ENCODE results near the gene ODAD2.

The ODAD2 gene

GRCh38 chr10:27834476-27834875 is 164.4 kb downstream of the ODAD2 start:
- H3K9ac ChIP-seq (ENCODE audit: low read length) = no peak overlapping the region
- no peaks in the 10 kb centered on the region for H3K4me1 ChIP-seq (ENCODE audit: control insufficient read depth, low read depth, low read length)
- no peak overlapping the region for H2BK120ac ChIP-seq (ENCODE audit: low read depth, low read length)
- no peak overlapping the region for H3K23ac ChIP-seq (ENCODE audit: low read length)
- H3K79me1 ChIP-seq (ENCODE audit: low read length) = no peaks in the 10 kb centered on the region
- no peaks in the 10 kb centered on the region for H3K27me3 ChIP-seq (ENCODE audit: insufficient read depth, low read length, poor library complexity)
- DNase-seq = no peak
- H2BK15ac ChIP-seq (replicated peaks; ENCODE audit: low read depth) = no peak overlapping the region
- H3K4ac ChIP-seq (ENCODE audit: low read depth, low read length) = no peak overlapping the region
- no peak overlapping the region for H2AK5ac ChIP-seq (ENCODE audit: low read length)
- no peak overlapping the region for H2BK5ac ChIP-seq (ENCODE audit: low read length)
- no peak overlapping the region for H3K27ac ChIP-seq (ENCODE audit: low read depth, low read length)
- H3K4me2 ChIP-seq (ENCODE audit: low read length) = no peak overlapping the region
- no peak overlapping the region for H4K5ac ChIP-seq (ENCODE audit: low read length)
- H3K4me3 ChIP-seq (ENCODE audit: low read length) = no peak overlapping the region
- H4K8ac ChIP-seq (ENCODE audit: low read depth, low read length) = no peak overlapping the region
- H3K36me3 ChIP-seq (ENCODE audit: control insufficient read depth, insufficient read depth, low read length) = no peaks in the 10 kb centered on the region
- H3K79me2 ChIP-seq (ENCODE audit: control insufficient read depth, insufficient read depth, low read length) = no peaks in the 10 kb centered on the region
- no peak overlapping the region for H3K18ac ChIP-seq (ENCODE audit: low read length)
- no CpG with 5 or more reads among the region's 3 CpGs for WGBS (ENCODE audit: extremely low coverage, insufficient coverage, low lambda C conversion rate)
- H3K56ac ChIP-seq (ENCODE audit: low read length) = no peak overlapping the region

GRCh38 chr10:27833792-27834191 is 165.1 kb downstream of the ODAD2 start:
- no peaks in the 10 kb centered on the region for H3K79me2 ChIP-seq (ENCODE audit: control insufficient read depth, insufficient read depth, low read length)
- H4K5ac ChIP-seq (ENCODE audit: low read length) = no peak overlapping the region
- DNase-seq = no peak
- no peak overlapping the region for H2BK120ac ChIP-seq (ENCODE audit: low read depth, low read length)
- H3K23ac ChIP-seq (ENCODE audit: low read length) = no peak overlapping the region
- H3K4me1 ChIP-seq (ENCODE audit: control insufficient read depth, low read depth, low read length) = no peaks in the 10 kb centered on the region
- H3K4me2 ChIP-seq (ENCODE audit: low read length) = no peak overlapping the region
- H2AK5ac ChIP-seq (ENCODE audit: low read length) = no peak overlapping the region
- WGBS (ENCODE audit: extremely low coverage, insufficient coverage, low lambda C conversion rate) = no CpG with 5 or more reads among the region's 6 CpGs
- H3K56ac ChIP-seq (ENCODE audit: low read length) = no peak overlapping the region
- H3K18ac ChIP-seq (ENCODE audit: low read length) = no peak overlapping the region
- H3K4ac ChIP-seq (ENCODE audit: low read depth, low read length) = no peak overlapping the region
- H3K36me3 ChIP-seq (ENCODE audit: control insufficient read depth, insufficient read depth, low read length) = no peaks in the 10 kb centered on the region
- H4K8ac ChIP-seq (ENCODE audit: low read depth, low read length) = no peak overlapping the region
- no peak overlapping the region for H3K9ac ChIP-seq (ENCODE audit: low read length)
- H2BK15ac ChIP-seq (replicated peaks; ENCODE audit: low read depth) = no peak overlapping the region
- H3K27me3 ChIP-seq (ENCODE audit: insufficient read depth, low read length, poor library complexity) = no peaks in the 10 kb centered on the region
- no peak overlapping the region for H2BK5ac ChIP-seq (ENCODE audit: low read length)
- no peaks in the 10 kb centered on the region for H3K79me1 ChIP-seq (ENCODE audit: low read length)
- H3K27ac ChIP-seq (ENCODE audit: low read depth, low read length) = no peak overlapping the region
- H3K4me3 ChIP-seq (ENCODE audit: low read length) = no peak overlapping the region

- Histone ChIP-seq H3K4me2 (ENCODE audit: low read length) (no peak overlapping the region), H2BK120ac (ENCODE audit: low read depth, low read length) (no peak overlapping the region), H3K79me1 (ENCODE audit: low read length) (no peaks in the 10 kb centered on the region), H3K4me3 (ENCODE audit: low read length) (no peak overlapping the region), H2BK15ac (replicated peaks; ENCODE audit: low read depth) (no peak overlapping the region), H4K8ac (ENCODE audit: low read depth, low read length) (no peak overlapping the region), H2BK5ac (ENCODE audit: low read length) (no peak overlapping the region), H2AK5ac (ENCODE audit: low read length) (no peak overlapping the region), H4K5ac (ENCODE audit: low read length) (no peak overlapping the region), H3K4ac (ENCODE audit: low read depth, low read length) (no peak overlapping the region), H3K56ac (ENCODE audit: low read length) (no peak overlapping the region), H3K36me3 (ENCODE audit: control insufficient read depth, insufficient read depth, low read length) (no peaks in the 10 kb centered on the region), H3K79me2 (ENCODE audit: control insufficient read depth, insufficient read depth, low read length) (no peaks in the 10 kb centered on the region), H3K23ac (ENCODE audit: low read length) (no peak overlapping the region), H3K4me1 (ENCODE audit: control insufficient read depth, low read depth, low read length) (no peaks in the 10 kb centered on the region), H3K27ac (ENCODE audit: low read depth, low read length) (no peak overlapping the region), H3K18ac (ENCODE audit: low read length) (no peak overlapping the region), H3K27me3 (ENCODE audit: insufficient read depth, low read length, poor library complexity) (no peaks in the 10 kb centered on the region), H3K9ac (ENCODE audit: low read length) (no peak overlapping the region)
- WGBS (ENCODE audit: extremely low coverage, insufficient coverage, low lambda C conversion rate) = no CpG with 5 or more reads among the region's 3 CpGs
- DNase-seq = no peak
Measured at GRCh38 chr10:27832826-27833225, 166.1 kb downstream of the ODAD2 start.

GRCh38 chr10:27826369-27826768 is 172.5 kb downstream of the ODAD2 start:
- H4K5ac ChIP-seq (ENCODE audit: low read length) = no peak overlapping the region
- no peak overlapping the region for H2BK15ac ChIP-seq (replicated peaks; ENCODE audit: low read depth)
- H3K23ac ChIP-seq (ENCODE audit: low read length) = no peak overlapping the region
- H3K79me2 ChIP-seq (ENCODE audit: control insufficient read depth, insufficient read depth, low read length) = no peaks in the 10 kb centered on the region
- no peak overlapping the region for H3K4me3 ChIP-seq (ENCODE audit: low read length)
- H3K4me2 ChIP-seq (ENCODE audit: low read length) = no peak overlapping the region
- no peak overlapping the region for H4K8ac ChIP-seq (ENCODE audit: low read depth, low read length)
- H2AK5ac ChIP-seq (ENCODE audit: low read length) = no peak overlapping the region
- no peak overlapping the region for H3K18ac ChIP-seq (ENCODE audit: low read length)
- no peaks in the 10 kb centered on the region for H3K36me3 ChIP-seq (ENCODE audit: control insufficient read depth, insufficient read depth, low read length)
- no peak overlapping the region for H3K9ac ChIP-seq (ENCODE audit: low read length)
- no peaks in the 10 kb centered on the region for H3K27me3 ChIP-seq (ENCODE audit: insufficient read depth, low read length, poor library complexity)
- H3K79me1 ChIP-seq (ENCODE audit: low read length) = no peaks in the 10 kb centered on the region
- peaks cover 2% of the 10 kb centered on the region for H3K4me1 ChIP-seq (ENCODE audit: control insufficient read depth, low read depth, low read length)
- H3K27ac ChIP-seq (ENCODE audit: low read depth, low read length) = no peak overlapping the region
- no CpG with 5 or more reads among the region's 9 CpGs for WGBS (ENCODE audit: extremely low coverage, insufficient coverage, low lambda C conversion rate)
- DNase-seq = no peak
- no peak overlapping the region for H2BK120ac ChIP-seq (ENCODE audit: low read depth, low read length)
- no peak overlapping the region for H3K56ac ChIP-seq (ENCODE audit: low read length)
- H3K4ac ChIP-seq (ENCODE audit: low read depth, low read length) = no peak overlapping the region
- no peak overlapping the region for H2BK5ac ChIP-seq (ENCODE audit: low read length)

GRCh38 chr10:27822301-27822700 is 176.6 kb downstream of the ODAD2 start:
- no CpG with 5 or more reads among the region's 4 CpGs for whole genome bisulfite sequencing (ENCODE audit: extremely low coverage, insufficient coverage, low lambda C conversion rate)
- Histone ChIP-seq H3K4me3 (ENCODE audit: low read length) (no peak overlapping the region), H3K9ac (ENCODE audit: low read length) (no peak overlapping the region), H3K4ac (ENCODE audit: low read depth, low read length) (no peak overlapping the region), H3K36me3 (ENCODE audit: control insufficient read depth, insufficient read depth, low read length) (no peaks in the 10 kb centered on the region), H4K5ac (ENCODE audit: low read length) (no peak overlapping the region), H2BK120ac (ENCODE audit: low read depth, low read length) (no peak overlapping the region), H2BK5ac (ENCODE audit: low read length) (no peak overlapping the region), H3K4me2 (ENCODE audit: low read length) (no peak overlapping the region), H3K23ac (ENCODE audit: low read length) (no peak overlapping the region), H3K56ac (ENCODE audit: low read length) (no peak overlapping the region), H4K8ac (ENCODE audit: low read depth, low read length) (no peak overlapping the region), H3K18ac (ENCODE audit: low read length) (no peak overlapping the region), H2BK15ac (replicated peaks; ENCODE audit: low read depth) (no peak overlapping the region), H3K27ac (ENCODE audit: low read depth, low read length) (no peak overlapping the region), H3K79me1 (ENCODE audit: low read length) (no peaks in the 10 kb centered on the region), H3K27me3 (ENCODE audit: insufficient read depth, low read length, poor library complexity) (no peaks in the 10 kb centered on the region), H3K4me1 (ENCODE audit: control insufficient read depth, low read depth, low read length) (peaks cover 2% of the 10 kb centered on the region), H2AK5ac (ENCODE audit: low read length) (no peak overlapping the region), H3K79me2 (ENCODE audit: control insufficient read depth, insufficient read depth, low read length) (no peaks in the 10 kb centered on the region)
- no peak for DNase-seq

GRCh38 chr10:27820637-27821036 is 178.2 kb downstream of the ODAD2 start:
- Histone ChIP-seq H3K4me3 (ENCODE audit: low read length) (no peak overlapping the region), H3K4me1 (ENCODE audit: control insufficient read depth, low read depth, low read length) (peaks cover 2% of the 10 kb centered on the region), H3K4ac (ENCODE audit: low read depth, low read length) (no peak overlapping the region), H3K27me3 (ENCODE audit: insufficient read depth, low read length, poor library complexity) (no peaks in the 10 kb centered on the region), H3K4me2 (ENCODE audit: low read length) (no peak overlapping the region), H3K36me3 (ENCODE audit: control insufficient read depth, insufficient read depth, low read length) (no peaks in the 10 kb centered on the region), H3K27ac (ENCODE audit: low read depth, low read length) (no peak overlapping the region), H2AK5ac (ENCODE audit: low read length) (no peak overlapping the region), H3K56ac (ENCODE audit: low read length) (no peak overlapping the region), H2BK120ac (ENCODE audit: low read depth, low read length) (no peak overlapping the region), H4K8ac (ENCODE audit: low read depth, low read length) (no peak overlapping the region), H3K79me1 (ENCODE audit: low read length) (no peaks in the 10 kb centered on the region), H3K9ac (ENCODE audit: low read length) (no peak overlapping the region), H3K23ac (ENCODE audit: low read length) (no peak overlapping the region), H2BK5ac (ENCODE audit: low read length) (no peak overlapping the region), H2BK15ac (replicated peaks; ENCODE audit: low read depth) (no peak overlapping the region), H3K18ac (ENCODE audit: low read length) (no peak overlapping the region), H4K5ac (ENCODE audit: low read length) (no peak overlapping the region), H3K79me2 (ENCODE audit: control insufficient read depth, insufficient read depth, low read length) (no peaks in the 10 kb centered on the region)
- DNase-seq = no peak
- no CpG with 5 or more reads among the region's 3 CpGs for WGBS (ENCODE audit: extremely low coverage, insufficient coverage, low lambda C conversion rate)

All from mesendoderm (in vitro differentiated cells).